Nephron progenitor cell (in vitro differentiated cells): ENCODE results near the gene IL31RA.

Source experiments
- DNase-seq: peaks from one replicate; pipeline ENCODE4 v3.0.0; 2021
- H3K27ac Mint-ChIP-seq: 2 replicates; pipeline ENCODE4 v1.8.0; 2021; ENCODE audit warnings: mild to moderate bottlenecking, moderate library complexity, mixed read lengths
- H3K27me3 Mint-ChIP-seq: 2 replicates; pipeline ENCODE4 v1.8.0; 2021; ENCODE audit warnings: mild to moderate bottlenecking, low read depth, mixed read lengths; ENCODE audit not compliant: poor library complexity
- H3K36me3 Mint-ChIP-seq: 2 replicates; pipeline ENCODE4 v1.8.0; 2021; ENCODE audit warnings: low read depth, mixed read lengths
- H3K4me1 Mint-ChIP-seq: 2 replicates; pipeline ENCODE4 v1.8.0; 2021; ENCODE audit warnings: mixed read lengths
- H3K4me3 Mint-ChIP-seq: 2 replicates; pipeline ENCODE4 v1.8.0; 2021; ENCODE audit warnings: mild to moderate bottlenecking, moderate library complexity, mixed read lengths
- H3K9me3 Mint-ChIP-seq: 2 replicates; pipeline ENCODE4 v1.8.0; 2021; ENCODE audit warnings: mild to moderate bottlenecking, moderate library complexity, mixed read lengths
- TF ChIP-seq, protein P1 (sequence below): fragments of 200-600 bp; sonication (generic); IDR thresholded peaks from 2 replicates; pipeline ENCODE4 v1.5.0; 2021; ENCODE audit warnings: antibody characterized with exemption

The IL31RA gene

GRCh38 chr5:55821731-55822512 lies 29.2 kb upstream of the IL31RA start:
- no peaks in the 10 kb centered on the region for H3K9me3 Mint-ChIP-seq
- no peak for DNase-seq
- peak overlapping the region; percentile 48 for H3K4me3 Mint-ChIP-seq
- TF ChIP-seq, protein P1, sequence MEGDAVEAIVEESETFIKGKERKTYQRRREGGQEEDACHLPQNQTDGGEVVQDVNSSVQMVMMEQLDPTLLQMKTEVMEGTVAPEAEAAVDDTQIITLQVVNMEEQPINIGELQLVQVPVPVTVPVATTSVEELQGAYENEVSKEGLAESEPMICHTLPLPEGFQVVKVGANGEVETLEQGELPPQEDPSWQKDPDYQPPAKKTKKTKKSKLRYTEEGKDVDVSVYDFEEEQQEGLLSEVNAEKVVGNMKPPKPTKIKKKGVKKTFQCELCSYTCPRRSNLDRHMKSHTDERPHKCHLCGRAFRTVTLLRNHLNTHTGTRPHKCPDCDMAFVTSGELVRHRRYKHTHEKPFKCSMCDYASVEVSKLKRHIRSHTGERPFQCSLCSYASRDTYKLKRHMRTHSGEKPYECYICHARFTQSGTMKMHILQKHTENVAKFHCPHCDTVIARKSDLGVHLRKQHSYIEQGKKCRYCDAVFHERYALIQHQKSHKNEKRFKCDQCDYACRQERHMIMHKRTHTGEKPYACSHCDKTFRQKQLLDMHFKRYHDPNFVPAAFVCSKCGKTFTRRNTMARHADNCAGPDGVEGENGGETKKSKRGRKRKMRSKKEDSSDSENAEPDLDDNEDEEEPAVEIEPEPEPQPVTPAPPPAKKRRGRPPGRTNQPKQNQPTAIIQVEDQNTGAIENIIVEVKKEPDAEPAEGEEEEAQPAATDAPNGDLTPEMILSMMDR, result no peak
- H3K36me3 Mint-ChIP-seq, result no peaks in the 10 kb centered on the region
- H3K27ac Mint-ChIP-seq, result no peak overlapping the region
- H3K4me1 Mint-ChIP-seq, result no peaks in the 10 kb centered on the region
- no peaks in the 10 kb centered on the region for H3K27me3 Mint-ChIP-seq

DNA sequence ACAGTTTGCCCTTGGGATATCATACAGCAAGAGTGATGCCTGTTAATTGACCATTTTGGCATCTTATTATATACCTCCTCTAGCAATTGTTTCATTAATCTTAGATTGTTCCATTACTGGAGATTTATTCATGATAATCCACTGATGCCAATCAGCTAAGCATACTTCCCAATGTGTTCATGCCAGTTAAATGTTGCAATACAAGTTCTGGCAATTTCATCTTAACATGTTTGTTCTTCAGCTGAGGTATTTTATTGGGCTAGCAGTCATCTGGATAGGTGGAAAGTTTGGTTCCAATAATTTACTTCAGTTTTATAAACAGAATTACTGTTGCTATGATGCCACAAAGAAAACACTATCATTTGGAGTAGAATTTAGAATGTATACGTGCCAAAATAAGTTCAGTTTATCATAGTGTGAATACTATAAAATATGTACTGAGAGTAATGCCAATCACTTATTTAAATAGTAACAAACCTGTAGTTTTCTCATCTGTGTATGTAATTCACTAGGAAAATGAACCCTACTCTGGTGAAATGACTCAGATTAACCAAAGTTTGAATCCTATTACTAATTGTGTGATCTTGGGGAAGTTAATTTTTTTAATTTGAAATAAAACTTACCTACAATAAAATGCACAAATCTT lies 27.9 kb upstream of the IL31RA start:
- H3K27ac Mint-ChIP-seq, result no peak overlapping the region
- peaks cover 3% of the 10 kb centered on the region for H3K27me3 Mint-ChIP-seq
- TF ChIP-seq, protein P1, result no peak
- no peak for DNase-seq
- no peaks in the 10 kb centered on the region for H3K9me3 Mint-ChIP-seq
- H3K4me3 Mint-ChIP-seq, result no peak overlapping the region
- H3K36me3 Mint-ChIP-seq, result no peaks in the 10 kb centered on the region
- no peaks in the 10 kb centered on the region for H3K4me1 Mint-ChIP-seq

DNA sequence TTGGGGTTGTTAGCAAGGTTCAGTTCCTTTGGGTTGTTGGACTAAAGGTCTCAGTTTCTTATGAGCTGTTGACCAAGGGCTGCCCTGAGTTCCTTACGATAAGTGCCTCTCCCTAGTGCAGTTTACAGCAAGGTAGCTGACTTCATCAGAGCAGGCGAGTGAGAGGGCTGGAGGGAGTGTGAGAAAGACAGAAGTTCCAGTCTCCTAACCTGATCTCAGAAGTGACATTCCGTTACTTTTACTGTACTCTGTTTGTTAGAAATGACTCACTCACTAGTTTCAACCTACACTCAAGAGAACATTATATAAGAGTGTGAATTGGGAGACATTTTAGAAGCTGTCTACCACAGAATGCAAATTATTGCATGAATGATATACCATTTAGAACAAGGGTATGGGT lies 21.2 kb upstream of the IL31RA start:
- TF ChIP-seq, protein P1, result no peak
- Mint-ChIP-seq H3K4me1 (no peaks in the 10 kb centered on the region), H3K27ac (no peak overlapping the region), H3K27me3 (peaks cover 4% of the 10 kb centered on the region), H3K9me3 (peaks cover 18% of the 10 kb centered on the region), H3K4me3 (no peak overlapping the region), H3K36me3 (no peaks in the 10 kb centered on the region)
- no peak for DNase-seq

- Mint-ChIP-seq H3K27ac (no peak overlapping the region), H3K4me1 (no peaks in the 10 kb centered on the region), H3K9me3 (peaks cover 18% of the 10 kb centered on the region), H3K36me3 (no peaks in the 10 kb centered on the region), H3K4me3 (no peak overlapping the region), H3K27me3 (peaks cover 4% of the 10 kb centered on the region)
- TF ChIP-seq, protein P1, result no peak
- no peak for DNase-seq
Measured at GRCh38 chr5:55832446-55832845, 18.7 kb upstream of the IL31RA start.

GRCh38 chr5:55836191-55836590 lies 15.0 kb upstream of the IL31RA start:
- TF ChIP-seq, protein P1, result no peak
- no peaks in the 10 kb centered on the region for H3K36me3 Mint-ChIP-seq
- H3K4me1 Mint-ChIP-seq, result no peaks in the 10 kb centered on the region
- H3K4me3 Mint-ChIP-seq, result no peak overlapping the region
- DNase-seq, result no peak
- H3K27me3 Mint-ChIP-seq, result peaks cover 10% of the 10 kb centered on the region
- peaks cover 18% of the 10 kb centered on the region for H3K9me3 Mint-ChIP-seq
- H3K27ac Mint-ChIP-seq, result no peak overlapping the region
